SKM-1 (cell line): ENCODE data around the gene C12orf50.
A peak's percentile ranks its signal among the peaks of the same experiment; 100 is the strongest.
"Not testable (repeated sequence)": the region's sequence is repeated elsewhere in the genome, so short reads cannot be mapped to it uniquely, and the experiment has no call there.

ENCODE experiments used
- DNase-seq: peaks from one replicate; lab custom pipeline; 2025; ENCODE audit not compliant: unreplicated experiment; lab: John Stamatoyannopoulos, UW

The C12orf50 gene

GRCh38 chr12:87991483-87991882 lies 37.7 kb downstream of the C12orf50 start:
- DNase-seq = no peak

DNA sequence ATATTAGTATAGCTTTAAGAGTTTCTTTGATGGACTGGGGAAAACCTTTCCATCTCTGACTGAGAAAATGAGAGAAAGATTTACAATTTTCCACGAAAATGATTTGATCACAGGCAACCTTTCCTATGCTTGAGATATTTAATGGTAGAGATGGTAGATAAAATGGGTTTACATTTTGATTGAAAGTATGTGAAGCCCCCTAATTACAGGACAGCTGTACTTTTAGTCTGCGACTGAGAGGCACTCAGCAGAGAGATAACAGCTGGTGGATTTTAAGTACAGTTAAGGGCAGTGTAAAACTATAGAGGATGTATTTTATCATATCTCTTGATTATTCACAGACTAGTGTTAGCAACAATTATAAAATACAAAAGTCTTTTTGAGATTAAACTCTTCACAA lies 40.7 kb downstream of the C12orf50 start:
- no peak for DNase-seq

DNA sequence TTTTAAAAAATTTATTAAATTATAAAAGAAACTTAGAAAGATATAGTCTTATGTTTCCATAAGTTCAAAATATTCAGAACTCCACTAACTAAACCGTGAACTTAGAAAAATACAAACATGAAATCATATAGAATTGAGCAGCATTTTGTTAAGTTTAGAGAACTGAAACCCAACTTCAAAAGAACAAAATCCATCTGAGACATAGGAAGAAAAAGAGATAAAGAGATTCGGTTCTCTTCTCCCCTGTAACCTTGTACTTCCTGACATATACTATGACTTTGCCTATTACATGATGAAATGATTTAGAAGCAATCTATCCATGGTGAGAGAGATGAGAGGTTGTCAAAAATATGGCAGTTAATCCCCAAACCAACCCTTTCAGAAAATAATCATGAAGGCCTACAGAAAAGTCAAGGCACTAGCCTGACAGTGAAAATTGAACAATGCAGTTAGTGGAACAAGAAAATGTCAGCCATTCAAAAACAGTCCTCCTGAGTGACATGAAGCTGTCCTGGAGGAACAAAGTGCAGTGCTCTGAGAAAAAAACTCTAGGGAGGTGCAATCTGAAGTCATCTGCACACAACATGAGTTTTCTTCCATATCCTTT lies 44.0 kb downstream of the C12orf50 start:
- DNase-seq = no peak

DNA sequence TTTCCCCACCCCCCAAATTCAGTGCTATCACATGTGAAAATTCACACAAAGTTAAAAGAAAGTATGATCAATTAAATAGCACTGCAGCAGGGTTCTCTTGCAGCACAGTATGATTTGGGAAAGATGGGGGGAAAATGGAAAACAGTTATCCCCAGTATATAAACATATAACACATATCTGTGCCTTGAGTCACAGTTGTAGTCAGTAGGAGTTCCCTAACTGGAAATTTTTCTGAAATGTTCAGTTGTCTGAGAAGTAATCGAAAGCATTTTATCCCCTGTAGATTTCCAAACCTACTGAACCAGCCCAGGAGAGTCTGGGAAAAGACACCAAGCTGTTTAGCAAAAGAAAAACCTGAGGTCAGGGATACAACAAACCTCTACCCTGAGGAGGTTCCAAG lies 47.0 kb downstream of the C12orf50 start:
- DNase-seq = no peak

GRCh38 chr12:87981495-87981894 lies 47.7 kb downstream of the C12orf50 start:
- DNase-seq = no peak

- DNase-seq = no peak
These were observed 53.3 kb downstream of the C12orf50 start for GRCh38 chr12:87975879-87976278.

DNA sequence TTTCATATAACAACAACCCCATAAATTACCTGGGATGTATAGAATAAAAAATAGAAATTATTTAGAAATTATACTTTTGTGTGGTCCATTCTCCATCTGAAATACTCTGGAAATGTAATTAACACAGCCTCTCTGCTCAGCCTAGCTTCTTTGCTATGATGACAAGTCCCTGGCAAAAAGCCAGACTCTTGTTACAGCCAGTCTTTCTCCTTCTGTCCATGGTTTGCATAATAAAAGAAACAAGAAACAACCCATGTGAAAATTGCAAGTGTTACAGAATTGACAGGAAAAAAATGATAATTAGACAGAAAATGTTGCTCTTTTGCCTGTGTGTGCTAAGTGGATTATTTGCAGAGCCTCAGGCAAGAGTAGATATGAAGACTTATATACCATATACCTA lies 61.3 kb downstream of the C12orf50 start:
- no peak for DNase-seq

GRCh38 chr12:87960566-87960965 lies 68.6 kb downstream of the C12orf50 start:
- no peak for DNase-seq

- not testable (repeated sequence) for DNase-seq
These were observed 75.2 kb downstream of the C12orf50 start for GRCh38 chr12:87954028-87954427.

DNA sequence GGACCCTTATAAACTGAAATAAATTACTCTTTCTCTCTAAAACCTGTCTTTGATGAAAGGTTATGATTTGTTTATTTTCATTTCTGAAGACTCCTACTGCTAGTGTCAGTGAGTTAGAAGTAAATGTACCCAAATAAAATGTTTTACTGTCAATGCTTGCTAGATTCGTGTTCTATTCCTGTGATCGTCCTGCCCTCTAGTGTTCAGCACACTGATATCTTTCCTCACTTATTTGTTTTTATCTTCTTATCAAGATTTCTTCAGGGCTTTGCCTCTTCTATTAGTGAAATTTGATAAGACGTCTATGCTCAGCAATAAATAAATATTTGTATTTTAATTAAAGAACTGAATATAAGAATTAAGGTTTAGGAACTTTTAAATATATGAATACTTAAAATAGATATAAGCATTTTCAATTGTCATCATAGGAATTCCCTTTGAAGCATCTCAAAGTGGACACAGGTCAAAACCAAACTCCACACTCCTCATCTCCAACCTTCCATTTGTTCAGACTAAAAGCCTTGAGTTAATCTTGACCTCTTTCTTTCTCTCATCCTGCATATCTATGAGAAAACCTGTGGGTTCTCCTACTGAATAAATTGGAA lies 75.8 kb downstream of the C12orf50 start:
- peak; percentile 1 for DNase-seq

DNA sequence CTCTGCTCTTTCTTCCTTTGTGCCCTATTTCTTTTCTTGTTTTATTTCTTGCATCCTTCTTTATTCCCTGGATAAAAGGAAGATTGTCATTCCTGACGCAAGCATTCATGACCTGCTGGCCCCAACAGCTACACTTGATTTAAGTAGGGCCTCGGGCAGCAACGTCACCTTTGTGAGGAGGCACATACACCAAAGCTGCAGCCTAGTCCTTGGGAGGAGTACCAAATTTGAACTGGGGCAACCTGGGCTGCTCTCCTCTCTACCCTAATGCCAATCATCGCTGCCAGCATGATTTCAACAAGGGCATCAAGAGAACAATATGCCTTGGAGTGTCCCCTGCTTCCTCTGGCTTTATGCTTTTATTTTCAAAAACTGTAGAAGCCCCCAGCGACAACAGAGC lies 76.4 kb downstream of the C12orf50 start:
- no peak for DNase-seq

- no peak for DNase-seq
These were observed 77.0 kb downstream of the C12orf50 start for GRCh38 chr12:87952223-87952622.

DNA sequence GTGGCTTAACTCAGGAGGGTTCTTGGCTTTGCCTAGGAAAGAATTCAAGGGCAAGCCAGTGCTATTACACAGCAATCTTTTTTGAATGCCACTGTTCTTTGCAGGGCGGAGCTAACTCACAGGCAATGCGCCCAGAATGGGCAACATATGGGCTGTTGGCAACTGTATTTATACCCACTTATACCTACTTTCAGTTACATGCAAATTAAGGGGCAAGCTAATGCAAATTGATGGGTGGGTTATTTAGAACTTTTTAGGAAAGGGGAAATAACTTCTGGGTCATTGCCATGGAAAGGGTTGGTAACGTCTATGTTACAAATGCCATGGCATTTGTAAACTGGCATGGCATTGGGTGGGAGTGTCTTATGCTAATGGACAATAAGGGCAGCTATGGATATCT lies 85.4 kb downstream of the C12orf50 start:
- DNase-seq = no peak

GRCh38 chr12:87943023-87943422 lies 86.2 kb downstream of the C12orf50 start:
- DNase-seq = no peak

DNA sequence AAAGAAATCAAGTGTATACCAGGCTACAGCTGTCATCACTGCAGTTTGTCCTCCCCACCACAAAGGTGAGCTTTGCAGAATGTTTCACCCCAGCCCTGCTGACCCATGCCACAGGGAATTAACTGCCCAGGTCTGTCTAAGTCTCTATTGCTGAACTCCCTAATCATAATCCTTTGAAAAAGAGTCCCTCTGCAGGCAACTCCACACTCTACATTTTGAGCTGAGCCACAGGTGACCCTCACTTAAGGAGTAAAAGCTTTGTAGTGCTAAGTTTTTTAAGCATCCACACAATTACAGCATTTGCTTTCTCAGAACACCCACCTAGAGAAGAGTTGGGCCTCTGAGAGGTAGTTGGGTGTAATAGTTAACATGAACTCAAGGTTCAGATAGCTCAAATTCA lies 90.0 kb downstream of the C12orf50 start:
- DNase-seq = no peak

DNA sequence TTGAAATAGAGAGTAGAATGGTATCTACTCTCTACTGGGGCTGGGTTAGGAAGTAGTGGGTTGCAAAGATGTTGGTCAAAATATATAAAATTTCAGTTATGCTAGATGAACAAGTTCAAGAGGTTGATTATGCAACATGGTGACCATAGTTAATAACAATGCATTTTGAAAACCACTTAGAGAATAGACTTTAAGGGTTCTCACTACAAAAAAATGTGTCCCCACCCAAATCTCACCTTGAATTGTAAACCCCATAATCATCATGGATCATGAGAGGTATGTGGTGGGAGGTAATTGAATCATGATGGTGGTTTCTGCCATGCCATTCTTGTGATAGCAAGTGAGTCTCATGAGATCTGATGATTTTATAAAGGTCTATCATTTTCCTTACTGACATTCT lies 94.0 kb downstream of the C12orf50 start:
- DNase-seq = no peak

GRCh38 chr12:87933991-87934390 lies 95.2 kb downstream of the C12orf50 start:
- DNase-seq = no peak

DNA sequence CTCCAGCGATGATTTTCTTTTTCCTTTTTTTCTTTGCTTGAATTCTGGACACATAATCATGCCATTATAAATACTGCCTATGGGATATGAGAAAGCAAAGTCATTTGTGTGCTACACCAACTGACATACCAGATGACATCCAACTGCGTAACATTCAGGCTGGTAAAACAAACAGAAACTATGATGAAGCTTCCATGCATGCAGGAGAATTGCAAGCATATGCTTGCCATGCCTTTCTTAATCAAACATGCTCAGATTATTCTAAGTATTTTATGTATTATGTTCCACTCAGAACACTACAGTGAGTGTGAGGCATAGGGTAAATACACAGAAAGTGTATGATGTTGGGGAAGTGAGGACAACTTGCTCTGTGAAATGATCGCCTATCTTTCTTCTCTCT lies 97.4 kb downstream of the C12orf50 start:
- no peak for DNase-seq

DNA sequence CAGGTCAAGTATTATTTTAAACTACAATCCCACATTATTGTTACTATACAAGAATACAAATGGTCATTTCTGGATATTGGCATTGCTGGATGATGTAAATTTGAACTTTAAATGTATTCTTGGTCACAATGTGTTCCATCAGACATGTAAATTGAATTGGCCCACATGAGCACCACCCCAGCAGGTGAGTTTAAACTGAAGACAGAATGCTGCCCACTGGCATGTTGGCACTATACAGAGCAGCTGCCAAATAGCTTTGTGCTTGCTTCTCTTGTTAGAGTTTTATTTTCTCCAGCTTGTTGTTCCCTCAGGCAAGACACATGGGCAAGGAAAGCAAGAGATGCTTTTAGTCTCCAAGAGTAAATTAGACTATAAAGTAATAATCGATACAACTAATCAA lies 98.6 kb downstream of the C12orf50 start:
- no peak for DNase-seq
